ENCODE results near the gene SPATA3. TPM values are rescaled to one million over a fixed set of nuclear protein-coding genes. Genes with fewer than 3 reads are reported as not detected.

Gene SPATA3
- total and polyA plus RNA-seq, 2 of the 13 experiments (the other 11 are each of a cell fraction or from before 2014, with no cell fraction given): not detected

- TF ChIP-seq, protein P1, sequence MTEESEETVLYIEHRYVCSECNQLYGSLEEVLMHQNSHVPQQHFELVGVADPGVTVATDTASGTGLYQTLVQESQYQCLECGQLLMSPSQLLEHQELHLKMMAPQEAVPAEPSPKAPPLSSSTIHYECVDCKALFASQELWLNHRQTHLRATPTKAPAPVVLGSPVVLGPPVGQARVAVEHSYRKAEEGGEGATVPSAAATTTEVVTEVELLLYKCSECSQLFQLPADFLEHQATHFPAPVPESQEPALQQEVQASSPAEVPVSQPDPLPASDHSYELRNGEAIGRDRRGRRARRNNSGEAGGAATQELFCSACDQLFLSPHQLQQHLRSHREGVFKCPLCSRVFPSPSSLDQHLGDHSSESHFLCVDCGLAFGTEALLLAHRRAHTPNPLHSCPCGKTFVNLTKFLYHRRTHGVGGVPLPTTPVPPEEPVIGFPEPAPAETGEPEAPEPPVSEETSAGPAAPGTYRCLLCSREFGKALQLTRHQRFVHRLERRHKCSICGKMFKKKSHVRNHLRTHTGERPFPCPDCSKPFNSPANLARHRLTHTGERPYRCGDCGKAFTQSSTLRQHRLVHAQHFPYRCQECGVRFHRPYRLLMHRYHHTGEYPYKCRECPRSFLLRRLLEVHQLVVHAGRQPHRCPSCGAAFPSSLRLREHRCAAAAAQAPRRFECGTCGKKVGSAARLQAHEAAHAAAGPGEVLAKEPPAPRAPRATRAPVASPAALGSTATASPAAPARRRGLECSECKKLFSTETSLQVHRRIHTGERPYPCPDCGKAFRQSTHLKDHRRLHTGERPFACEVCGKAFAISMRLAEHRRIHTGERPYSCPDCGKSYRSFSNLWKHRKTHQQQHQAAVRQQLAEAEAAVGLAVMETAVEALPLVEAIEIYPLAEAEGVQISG (CRISPR knock-in tag; IDR thresholded peaks at IDR 0.05): 0 out of 2 replicates have a peak, but pooled peaks have one; percentile 34
- TF ChIP-seq ZNF776 (CRISPR knock-in tag; IDR thresholded peaks at IDR 0.05) (no peak), RBFOX2 (IDR thresholded peaks at IDR 0.05; ENCODE audit: low read depth, low read length) (no peak), MTA3 (CRISPR knock-in tag; IDR thresholded peaks at IDR 0.05) (no peak), AHDC1 (CRISPR knock-in tag; IDR thresholded peaks at IDR 0.05; ENCODE audit: borderline replicate concordance) (no peak), NR1H2 (CRISPR knock-in tag; IDR thresholded peaks at IDR 0.05; ENCODE audit: borderline replicate concordance, low read depth) (no peak), HDAC1 (CRISPR knock-in tag; IDR thresholded peaks at IDR 0.05) (0 out of 2 replicates have a peak, but pooled peaks have one; percentile 56), EP300 (IDR thresholded peaks at IDR 0.05; ENCODE audit: low read depth in 2 of 2, low read length in 2 of 2) (no peak), EP300 (CRISPR knock-in tag; IDR thresholded peaks at IDR 0.05; ENCODE audit: borderline replicate concordance) (no peak), NAIF1 (CRISPR knock-in tag; IDR thresholded peaks at IDR 0.05; ENCODE audit: borderline replicate concordance) (no peak), FOXK1 (CRISPR knock-in tag; IDR thresholded peaks at IDR 0.05; ENCODE audit: borderline replicate concordance, low read depth) (peak; percentile 59; the same call in 1 of the 2 replicates), JUND (CRISPR knock-in tag; IDR thresholded peaks at IDR 0.05) (no peak), ZNF232 (CRISPR knock-in tag; IDR thresholded peaks at IDR 0.05; ENCODE audit: borderline replicate concordance) (no peak), ZNF432 (CRISPR knock-in tag; IDR thresholded peaks at IDR 0.05; ENCODE audit: borderline replicate concordance) (no peak), SIX1 (CRISPR knock-in tag; IDR thresholded peaks at IDR 0.05; ENCODE audit: borderline replicate concordance) (no peak), PHF5A (CRISPR knock-in tag; IDR thresholded peaks at IDR 0.05; ENCODE audit: low read depth, unreplicated experiment) (peak; percentile 72), NPAS2 (CRISPR knock-in tag; IDR thresholded peaks at IDR 0.05; ENCODE audit: borderline replicate concordance) (no peak), ZNF616 (CRISPR knock-in tag; IDR thresholded peaks at IDR 0.05; ENCODE audit: low read depth) (0 out of 2 replicates have a peak, but pooled peaks have one; percentile 62)
Observed at GRCh38 chr2:230987137-230988020, 8.5 kb upstream of the SPATA3 start (continued).
